ENCODE data around the gene ARHGAP1.
A peak's percentile ranks its signal among the peaks of the same experiment; 100 is the strongest.

Gene ARHGAP1

GRCh38 chr11:46700241-46701077, at the start of gene ARHGAP1, which contains the start of gene ZNF408:
TSS of gene ARHGAP1 (minus strand) at chr11:46700619. CDS start at chr11:46696107, 4,512 bp downstream.
TSS of gene ZNF408 (plus strand) at chr11:46701031. CDS start at chr11:46701048, 17 bp downstream.
- no peak for TF ChIP-seq CTCF (IDR thresholded peaks at IDR 0.05; ENCODE audit: low read depth, low read length, missing control alignments)
- peak within 1 kb of the TSS; percentile 99 for H3K4me3 ChIP-seq (replicated peaks; ENCODE audit: low read depth, low read length)
- peak; percentile 96 for DNase-seq (ENCODE audit: extremely low read depth, low read depth)

- TF ChIP-seq CTCF (IDR thresholded peaks at IDR 0.05; ENCODE audit: low read depth, low read length, missing control alignments) = no peak
- DNase-seq (ENCODE audit: extremely low read depth, low read depth) = no peak
- no peak overlapping the region for H3K4me3 ChIP-seq (replicated peaks; ENCODE audit: low read depth, low read length)
Observed at GRCh38 chr11:46747150-46747549, 46.7 kb upstream of the ARHGAP1 start.

DNA sequence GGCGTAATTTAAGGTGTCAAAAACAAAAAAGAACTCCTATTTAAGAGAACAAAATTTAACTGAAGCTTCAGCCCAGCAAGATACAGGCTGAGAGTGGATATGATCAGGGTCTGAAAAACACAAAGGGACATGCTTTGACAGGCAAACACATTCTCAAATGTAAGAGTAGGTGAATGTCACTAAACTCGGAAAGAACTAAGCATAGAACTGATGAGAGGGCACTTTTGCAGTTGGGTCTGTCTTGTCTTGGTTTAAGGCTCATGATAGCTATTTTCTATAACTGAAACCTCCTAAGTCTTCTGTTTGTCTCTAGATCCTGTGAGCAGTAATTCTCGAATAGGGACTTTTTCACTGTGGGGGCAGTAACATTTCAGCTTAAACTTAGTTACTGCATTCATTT, 45.6 kb upstream of the ARHGAP1 start:
- H3K4me3 ChIP-seq (replicated peaks; ENCODE audit: low read depth, low read length) = no peak overlapping the region
- no peak for DNase-seq (ENCODE audit: extremely low read depth, low read depth)
- no peak for TF ChIP-seq CTCF (IDR thresholded peaks at IDR 0.05; ENCODE audit: low read depth, low read length, missing control alignments)

DNA sequence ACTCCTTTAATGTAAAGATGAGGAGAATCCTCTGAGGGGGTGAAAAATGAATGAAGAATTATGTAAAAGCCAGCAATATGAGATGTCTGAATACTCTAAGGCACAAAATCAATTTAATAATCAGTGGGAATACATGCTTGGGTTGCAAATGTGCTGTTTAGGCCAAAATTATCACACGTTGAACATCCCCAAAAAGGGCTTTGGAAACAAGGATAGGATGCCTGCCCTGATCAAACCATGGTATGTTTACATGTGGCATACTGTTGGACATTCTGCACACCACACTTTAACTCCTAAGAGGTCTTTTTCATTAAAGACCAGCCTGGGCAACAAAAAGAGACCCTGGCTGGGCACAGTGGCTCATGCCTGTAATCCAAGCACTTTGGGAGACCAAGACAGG, 44.9 kb upstream of the ARHGAP1 start:
- H3K4me3 ChIP-seq (replicated peaks; ENCODE audit: low read depth, low read length) = no peak overlapping the region
- no peak for DNase-seq (ENCODE audit: extremely low read depth, low read depth)
- TF ChIP-seq CTCF (IDR thresholded peaks at IDR 0.05; ENCODE audit: low read depth, low read length, missing control alignments) = no peak

- TF ChIP-seq CTCF (IDR thresholded peaks at IDR 0.05; ENCODE audit: low read depth, low read length, missing control alignments) = no peak
- no peak overlapping the region for H3K4me3 ChIP-seq (replicated peaks; ENCODE audit: low read depth, low read length)
- no peak for DNase-seq (ENCODE audit: extremely low read depth, low read depth)
Observed at GRCh38 chr11:46743693-46744339, 43.4 kb upstream of the ARHGAP1 start.

- no peak for DNase-seq (ENCODE audit: extremely low read depth, low read depth)
- no peak overlapping the region for H3K4me3 ChIP-seq (replicated peaks; ENCODE audit: low read depth, low read length)
- TF ChIP-seq CTCF (IDR thresholded peaks at IDR 0.05; ENCODE audit: low read depth, low read length, missing control alignments) = no peak
Observed at GRCh38 chr11:46743043-46743442, 42.6 kb upstream of the ARHGAP1 start.

Data from HFF-Myc (cell line).